Fibroblast of skin of abdomen (primary cell): ENCODE data around the gene SLC18A3. TPM values are rescaled to one million over a fixed set of nuclear protein-coding genes. Genes with fewer than 3 reads are reported as not detected.

ENCODE experiments used
- DNase-seq: peaks from one replicate; pipeline ENCODE4 v3.0.0-alpha.2; 2013
- polyA plus RNA-seq, 2 experiments: library from polyadenylated mRNA; unstranded; fragments of 120-200 nt; gene quantifications; one replicate each; pipeline ENCODE4 v1.2.1, GENCODE V29; 2013; ENCODE audit not compliant: insufficient read length in 2 of 2

SLC18A3 gene
- polyA plus RNA-seq (2013, experiment 1 of 2; ENCODE audit: insufficient read length), result not detected
- not detected for polyA plus RNA-seq (2013, experiment 2 of 2; ENCODE audit: insufficient read length)

DNA sequence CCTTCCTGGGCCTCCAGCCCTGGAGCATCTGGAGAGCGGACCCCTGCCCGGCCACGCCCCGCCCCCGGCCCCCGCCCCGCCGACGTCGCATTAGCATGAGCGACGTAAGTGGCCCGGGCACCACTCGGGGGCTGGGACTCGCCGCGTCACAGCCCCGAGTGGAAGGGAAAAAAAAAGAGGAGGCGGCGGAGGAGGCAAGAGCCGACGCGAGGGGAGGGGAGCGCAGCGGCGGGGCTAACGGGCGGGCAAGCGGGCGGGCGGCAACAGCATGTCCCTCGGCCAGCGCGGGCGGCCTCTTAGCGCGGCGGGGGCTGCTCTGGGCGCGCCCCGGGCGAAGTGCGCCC, at the start of gene SLC18A3:
Gene SLC18A3, plus strand, starts transcription at position 197 of the 344 bp plus-strand sequence. CDS start 431 bp downstream, outside the sequence.
- DNase-seq, result no peak

DNA sequence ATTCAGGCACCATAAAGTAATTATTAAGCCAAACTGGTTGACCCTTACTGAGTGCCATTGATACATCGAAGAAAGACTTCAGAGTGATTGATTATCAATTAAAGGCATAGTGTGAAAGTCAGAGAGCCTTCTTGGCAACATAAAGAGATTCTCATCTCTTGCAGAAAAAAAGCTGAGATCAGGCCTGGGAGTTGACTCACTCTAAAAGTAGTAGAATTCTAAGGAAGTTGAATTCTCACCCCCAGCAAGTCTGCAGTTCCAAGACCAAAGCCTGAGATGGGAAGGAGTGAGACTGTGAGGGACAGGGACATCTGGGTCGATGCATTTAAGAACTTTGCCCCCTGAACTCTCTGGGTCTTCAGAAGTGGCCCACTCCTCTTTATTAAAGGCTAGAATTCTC, 49.6 kb upstream of the SLC18A3 start:
- no peak for DNase-seq

DNA sequence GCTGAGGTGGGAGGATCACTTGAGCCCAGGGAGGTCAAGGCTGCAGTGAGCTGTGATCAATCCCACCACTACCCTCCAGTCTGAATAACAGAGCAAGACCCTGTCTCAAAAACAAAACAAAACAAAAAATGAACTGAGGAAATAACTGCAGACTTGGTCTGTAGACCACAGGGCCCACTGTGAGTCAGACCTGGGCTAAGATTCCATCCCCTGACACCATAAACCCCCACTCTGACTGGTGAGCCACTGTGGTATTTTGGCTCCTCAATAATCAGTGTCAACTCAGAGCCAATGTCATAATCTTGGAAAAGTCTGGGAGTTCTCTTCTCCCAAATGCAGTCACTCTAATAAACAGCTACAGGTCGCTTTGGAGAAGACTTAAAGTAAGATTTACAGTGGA, 47.2 kb upstream of the SLC18A3 start:
- peak; percentile 47 for DNase-seq

DNA sequence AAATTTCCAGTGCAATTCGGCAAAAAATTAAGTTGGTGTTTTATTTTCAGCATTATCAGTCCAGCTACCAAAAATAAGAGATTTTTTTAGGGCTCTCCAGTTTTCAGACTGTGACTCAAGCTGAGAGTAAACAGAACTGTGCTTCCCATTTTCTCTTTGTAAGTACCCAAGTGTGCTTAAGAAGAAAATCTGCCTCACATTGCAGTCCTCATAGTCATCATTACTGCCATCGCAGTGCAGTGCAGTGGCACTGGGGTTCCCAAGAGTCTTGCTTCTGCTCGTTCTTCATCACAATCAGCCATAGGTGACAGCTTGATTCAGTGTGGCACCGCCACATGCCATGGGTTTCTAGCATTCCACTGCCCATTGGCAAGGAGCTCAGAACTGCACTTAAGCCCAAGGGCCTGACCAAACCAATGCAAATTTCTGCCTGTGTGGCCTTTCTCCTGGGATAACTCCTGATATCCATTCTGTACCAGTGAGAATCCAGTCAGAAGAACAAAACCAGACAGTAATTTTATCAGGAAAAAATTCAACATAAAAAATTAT, 45.6 kb upstream of the SLC18A3 start:
- no peak for DNase-seq

DNA sequence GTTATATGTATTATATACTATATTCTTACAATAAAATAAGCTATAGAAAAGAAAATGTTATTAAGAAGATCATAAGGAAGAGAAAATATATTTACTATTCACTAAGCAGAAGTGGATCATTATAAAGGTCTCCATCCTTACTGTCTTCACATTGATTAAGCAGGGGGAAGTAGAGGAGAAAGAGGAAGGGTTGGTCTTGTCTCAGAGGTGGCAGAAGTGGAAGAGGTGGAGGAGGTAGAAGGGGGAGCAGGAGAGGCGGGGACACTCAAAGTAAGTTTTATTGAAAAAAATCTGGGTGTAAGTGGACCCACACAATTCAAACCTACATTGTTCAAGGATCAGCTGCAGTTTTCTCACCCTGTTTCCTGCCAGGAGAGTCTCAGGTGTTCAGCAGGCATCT, 42.3 kb upstream of the SLC18A3 start:
- no peak for DNase-seq

DNA sequence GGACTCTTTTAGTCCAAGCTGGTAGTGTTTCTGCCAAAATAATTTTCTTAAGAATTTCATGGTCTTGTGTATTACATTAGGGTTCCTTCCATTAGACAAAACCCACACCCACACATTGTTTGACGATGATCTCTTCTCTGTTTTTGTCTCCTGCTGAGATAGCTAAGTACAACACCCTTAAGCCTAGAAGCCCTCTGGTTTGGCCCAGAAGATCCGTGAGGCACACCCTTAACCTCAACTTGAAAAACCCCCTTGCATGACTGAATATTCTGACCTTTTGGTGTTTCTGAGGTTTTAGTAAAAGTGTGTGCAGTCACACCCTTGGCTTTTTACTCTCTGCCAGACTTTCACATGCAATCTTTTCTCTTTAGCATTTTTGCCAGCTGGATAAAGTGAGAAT, 41.9 kb upstream of the SLC18A3 start:
- DNase-seq, result peak; percentile 43

DNA sequence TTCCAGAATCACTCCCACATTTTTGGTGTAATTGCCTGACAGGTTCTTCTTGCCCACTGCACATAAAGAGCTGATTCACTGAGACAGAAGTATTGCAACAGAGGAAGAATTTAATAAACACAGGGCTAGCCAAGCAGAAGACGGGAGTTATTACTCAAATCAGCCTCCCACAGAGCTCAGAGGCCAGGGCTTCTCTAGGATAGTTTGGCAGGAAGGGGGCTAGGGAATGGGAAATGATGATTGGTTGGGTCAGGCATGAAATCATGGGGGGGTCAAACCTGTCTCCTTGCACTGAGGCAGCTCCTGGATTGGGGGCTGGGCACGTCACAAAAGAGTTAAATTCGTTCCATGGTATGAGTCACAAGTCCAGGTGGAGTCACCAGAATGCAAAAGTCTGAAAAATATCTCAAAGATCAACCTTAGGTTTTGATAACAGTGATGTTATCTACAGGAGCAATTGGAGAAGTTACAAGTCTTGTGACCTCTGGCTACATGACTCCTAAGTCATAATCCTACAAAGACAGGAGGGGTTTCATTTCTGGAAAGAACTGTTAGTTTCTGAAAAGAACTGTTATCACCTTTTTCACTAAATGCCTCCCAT, 41.0 kb upstream of the SLC18A3 start:
- no peak for DNase-seq

DNA sequence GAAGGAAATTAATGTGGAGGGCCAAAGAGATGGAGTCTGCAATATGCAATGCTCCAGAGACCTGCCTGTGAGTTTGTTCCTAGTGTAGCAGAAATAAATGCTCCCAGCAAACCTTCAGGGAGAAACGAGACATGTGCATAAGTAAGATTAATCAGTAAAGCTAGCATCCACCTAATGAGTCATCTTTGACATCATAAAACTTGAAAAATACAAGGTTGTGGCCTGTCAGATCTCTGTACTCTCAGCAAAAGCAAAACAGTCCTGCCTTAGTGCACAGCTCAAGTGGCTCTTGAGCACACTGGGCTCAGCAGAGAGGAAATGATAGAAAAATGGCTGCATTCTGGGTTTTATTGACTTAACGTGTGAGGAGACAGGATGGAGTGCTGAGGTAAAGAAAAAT, 38.7 kb upstream of the SLC18A3 start:
- DNase-seq, result no peak

DNA sequence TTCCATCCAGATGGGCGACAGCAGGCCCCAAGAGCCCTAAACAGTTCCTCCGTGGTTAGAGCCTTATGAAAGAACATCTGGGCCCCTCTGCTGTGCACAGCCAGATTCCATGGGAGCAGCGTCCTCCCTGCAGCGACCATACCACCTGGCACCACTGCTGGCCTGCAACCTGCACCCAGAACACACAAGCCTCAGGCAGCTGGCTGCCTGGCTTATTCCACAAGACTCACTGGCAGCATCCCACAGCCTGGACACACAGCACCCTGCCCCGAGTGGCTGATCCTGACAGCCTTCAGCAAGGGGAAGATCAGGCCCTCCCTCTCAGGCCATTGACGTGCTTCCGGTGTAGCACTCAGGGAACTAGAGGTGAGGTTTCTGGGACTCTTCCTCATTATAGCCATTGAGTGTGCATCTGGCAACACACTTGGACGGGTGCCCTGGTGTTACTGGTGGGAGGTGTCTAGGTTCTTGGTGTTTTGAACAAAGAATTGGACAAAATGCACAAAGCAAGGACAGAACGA, 37.5 kb upstream of the SLC18A3 start:
- no peak for DNase-seq

DNA sequence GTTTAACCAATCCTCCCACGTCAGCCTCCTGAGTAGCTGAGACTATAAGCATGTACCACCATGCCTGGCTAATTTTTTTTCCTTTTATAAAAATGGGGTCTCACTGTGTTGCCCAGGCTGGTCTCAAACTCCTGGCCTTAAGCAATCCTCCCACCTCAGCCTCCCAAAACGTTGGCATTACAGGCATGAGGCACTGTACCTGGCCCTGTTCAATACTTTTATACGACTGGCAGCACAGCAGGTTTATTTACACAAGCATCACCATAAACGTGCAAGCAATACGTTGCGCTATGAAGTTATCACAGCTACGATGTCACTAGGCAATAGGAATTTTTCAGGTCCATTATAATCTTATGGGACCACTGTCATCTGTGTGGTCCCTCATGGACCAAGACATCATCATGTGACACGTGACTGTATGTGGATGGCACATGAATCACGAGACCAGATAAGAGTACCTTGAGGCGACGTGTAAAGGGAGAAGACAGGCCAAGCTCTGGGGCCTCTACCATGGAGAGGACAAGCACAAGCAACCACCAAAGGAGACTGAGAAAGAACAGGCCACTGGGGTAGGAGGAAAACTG, 34.5 kb upstream of the SLC18A3 start:
- DNase-seq, result no peak

DNA sequence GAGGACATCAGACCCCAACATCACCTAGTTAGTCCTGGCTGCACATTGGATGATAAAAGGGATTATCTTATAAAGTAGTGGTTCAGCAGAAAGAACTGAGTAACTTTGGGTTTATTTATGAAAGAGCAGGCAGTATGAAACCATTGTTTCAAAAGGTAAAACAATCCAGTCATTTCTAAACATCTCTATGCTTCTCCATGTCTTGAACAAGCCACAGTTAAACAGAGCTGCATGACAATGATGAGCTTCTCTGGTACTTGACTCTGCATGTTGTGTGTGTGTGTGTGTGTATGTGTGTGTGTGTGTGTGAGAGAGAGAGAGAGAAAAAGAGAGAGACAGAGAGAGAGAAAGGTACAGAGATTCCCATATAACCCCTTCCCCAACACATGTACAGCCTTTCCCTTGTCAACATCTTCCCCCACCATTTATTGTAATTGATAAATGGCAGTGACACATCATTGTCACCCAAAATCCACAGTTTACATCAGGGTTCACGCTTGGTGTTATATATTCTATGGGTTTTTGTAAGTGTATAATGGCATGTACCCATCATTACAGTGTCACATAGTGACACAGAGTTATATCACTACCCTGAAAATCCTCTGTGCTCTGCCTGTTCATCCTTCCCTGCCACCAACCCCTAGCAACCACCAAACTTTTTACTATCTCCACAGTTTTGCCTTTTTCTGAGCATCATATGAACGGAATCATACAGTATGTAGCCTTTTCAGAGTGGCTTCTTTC, 32.8 kb upstream of the SLC18A3 start:
- no peak for DNase-seq

DNA sequence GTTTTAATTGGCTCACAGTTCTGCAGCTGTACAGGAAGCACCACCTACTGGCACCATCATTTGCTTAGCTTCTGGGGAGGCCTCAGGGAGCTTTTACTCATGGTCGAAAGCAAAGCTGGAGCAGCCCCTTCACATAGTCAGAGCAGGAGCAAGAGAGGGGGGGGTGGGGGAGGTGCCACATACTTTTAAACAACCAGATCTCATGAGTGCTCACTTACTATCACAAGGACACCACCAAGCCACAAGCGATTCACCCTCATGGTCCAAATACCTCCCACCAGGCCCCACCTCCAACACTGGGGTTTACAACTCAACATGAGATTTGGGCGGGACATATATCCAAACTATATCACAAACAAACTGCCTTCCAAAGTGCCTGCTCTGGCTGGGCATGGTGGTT, 31.7 kb upstream of the SLC18A3 start:
- no peak for DNase-seq

DNA sequence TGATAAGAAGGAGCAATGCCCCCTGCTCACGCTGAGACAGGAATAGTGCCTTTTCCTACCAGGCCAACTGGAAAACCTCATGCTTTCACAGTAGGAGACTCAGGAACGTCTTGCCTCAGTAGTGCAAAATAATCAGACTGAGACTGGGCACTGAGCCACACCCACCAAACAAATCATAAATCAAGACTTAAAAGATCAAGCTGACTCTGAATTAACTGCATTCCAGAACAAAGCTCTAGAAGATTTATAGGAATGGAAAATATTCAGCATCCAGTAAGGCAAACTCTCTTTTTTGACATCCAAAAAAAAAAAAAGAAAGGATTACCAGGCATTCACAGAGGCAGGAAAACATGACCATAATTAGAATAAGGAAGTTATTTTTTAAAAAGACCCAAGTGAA, 30.5 kb upstream of the SLC18A3 start:
- DNase-seq, result peak; percentile 60

DNA sequence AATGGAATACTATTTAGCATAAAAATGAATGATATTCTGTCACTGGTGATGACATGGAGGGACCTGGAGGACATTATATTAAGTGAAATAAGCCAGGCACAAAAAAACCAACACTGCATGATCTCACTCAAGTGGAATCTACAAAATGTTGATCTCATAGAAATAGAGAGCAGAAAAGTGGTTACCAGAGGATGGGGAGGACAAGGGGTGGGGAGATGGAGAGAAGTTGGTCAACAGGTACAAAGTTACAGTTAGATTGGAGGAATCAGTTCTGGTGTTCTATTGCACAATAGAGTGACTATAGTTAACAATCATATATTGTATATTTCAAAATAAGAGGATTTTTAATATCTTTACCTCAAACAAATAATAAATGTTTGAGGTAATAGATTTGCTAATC, 24.7 kb upstream of the SLC18A3 start:
- no peak for DNase-seq

DNA sequence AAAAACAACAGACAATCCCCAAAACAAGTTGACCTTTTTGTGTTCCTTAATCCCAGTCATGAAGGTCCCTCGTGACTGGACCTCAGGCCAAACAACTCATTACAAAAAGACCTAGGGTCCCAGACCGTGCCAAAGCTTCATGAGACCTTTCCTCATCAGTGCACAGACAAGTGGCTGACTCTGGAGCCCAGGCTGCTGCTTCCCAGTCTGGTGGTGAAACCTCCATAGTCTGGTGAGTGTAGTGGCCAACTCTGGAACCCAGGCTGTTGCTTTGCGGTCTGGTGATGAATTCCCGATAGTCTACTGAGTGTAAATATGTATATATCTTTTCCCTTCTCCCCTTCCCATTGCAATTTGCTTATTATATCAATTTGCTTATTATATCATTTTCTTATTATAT, 22.1 kb upstream of the SLC18A3 start:
- DNase-seq, result no peak

DNA sequence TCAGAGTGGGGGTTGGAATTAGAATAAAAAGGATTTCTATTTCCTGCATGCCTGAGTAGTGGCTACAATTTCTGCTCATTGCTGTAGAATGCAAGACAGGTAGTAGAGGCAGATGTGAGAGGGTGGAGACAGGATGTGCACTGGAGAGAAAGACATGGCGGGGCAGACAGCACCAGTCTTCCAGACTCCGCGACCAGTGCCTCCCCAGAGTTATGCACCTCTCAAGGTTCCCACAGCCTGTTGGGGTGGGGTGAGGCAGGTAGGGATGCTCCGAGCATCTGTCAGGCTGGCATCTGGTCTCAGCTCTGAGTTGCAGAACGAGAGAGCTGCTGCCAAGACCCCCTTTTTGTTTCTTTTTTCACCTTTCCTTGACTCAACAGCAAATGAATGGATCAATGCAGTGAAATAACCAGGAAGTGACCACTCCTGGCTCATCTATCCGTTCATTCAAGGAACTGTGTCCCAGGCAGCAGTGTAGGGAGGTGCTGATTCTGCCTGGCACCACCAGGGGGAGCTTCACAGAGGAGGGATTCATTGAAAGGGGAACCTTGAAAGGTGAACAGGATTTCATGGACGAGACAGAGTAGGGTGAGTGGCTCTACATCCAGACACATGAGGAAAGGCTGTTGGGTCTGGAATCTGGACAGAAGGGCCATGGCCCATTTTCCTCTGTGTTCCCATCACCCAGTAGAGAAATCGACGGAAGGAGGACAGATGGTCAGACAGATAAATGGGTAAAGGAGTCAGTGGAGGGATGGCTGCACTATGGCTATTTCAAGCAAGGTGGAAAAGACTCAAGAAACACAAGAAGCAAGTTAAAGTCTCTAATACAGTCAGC, 17.2 kb upstream of the SLC18A3 start:
- DNase-seq, result peak; percentile 37

DNA sequence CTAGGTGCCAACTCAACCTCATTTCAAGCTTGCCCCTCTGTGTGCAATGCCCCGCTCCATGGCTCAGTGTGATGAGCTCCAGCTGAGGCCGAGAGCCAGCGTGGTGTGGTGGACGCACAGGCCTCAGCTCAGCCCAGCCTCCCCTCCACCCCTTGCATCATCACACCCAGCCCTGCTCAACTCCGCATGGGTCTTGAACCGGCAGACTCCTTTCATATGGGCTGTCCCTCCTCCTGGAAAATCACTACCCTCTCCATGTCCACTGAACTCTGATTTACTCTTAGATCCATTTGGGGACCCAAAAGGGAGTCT, 16.6 kb upstream of the SLC18A3 start:
- DNase-seq, result no peak

DNA sequence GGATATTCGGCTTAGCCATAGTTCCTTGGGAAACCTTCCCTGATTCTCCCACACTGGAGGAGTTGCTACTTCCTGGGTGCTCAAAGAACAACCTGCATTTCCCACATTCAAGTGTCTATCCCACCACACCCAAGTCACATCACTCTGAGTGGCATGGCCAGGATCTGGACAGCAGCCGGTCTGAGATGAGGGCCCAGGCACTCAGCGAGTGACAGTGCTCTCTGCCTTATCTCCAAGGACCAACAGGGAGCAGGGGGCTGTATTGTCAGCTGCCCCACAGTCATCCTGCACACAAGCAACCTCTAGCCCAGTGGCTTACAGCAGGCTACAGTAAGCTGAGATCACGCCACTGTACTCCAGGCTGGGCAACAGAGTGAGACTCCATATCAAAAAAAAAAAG, 16.1 kb upstream of the SLC18A3 start:
- no peak for DNase-seq

DNA sequence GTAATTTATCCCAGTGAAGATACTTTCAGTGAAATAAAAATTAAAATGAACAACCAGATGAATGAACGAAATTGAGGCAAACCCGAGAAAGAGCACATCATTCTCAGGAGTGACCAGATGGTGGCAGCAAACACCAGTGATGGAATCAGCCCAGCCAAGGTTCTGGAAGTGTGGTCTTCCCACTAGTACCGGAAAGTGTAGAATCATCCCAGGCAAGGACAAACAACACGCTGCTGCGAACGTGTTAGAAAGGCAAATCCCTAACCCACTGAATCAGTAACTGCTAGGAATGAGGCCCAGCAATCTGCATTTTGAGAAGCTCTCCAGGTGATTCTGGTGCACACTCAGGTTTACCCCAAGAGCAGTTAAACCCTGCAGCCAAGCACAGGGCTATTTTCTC, 15.5 kb upstream of the SLC18A3 start:
- peak; percentile 51 for DNase-seq

DNA sequence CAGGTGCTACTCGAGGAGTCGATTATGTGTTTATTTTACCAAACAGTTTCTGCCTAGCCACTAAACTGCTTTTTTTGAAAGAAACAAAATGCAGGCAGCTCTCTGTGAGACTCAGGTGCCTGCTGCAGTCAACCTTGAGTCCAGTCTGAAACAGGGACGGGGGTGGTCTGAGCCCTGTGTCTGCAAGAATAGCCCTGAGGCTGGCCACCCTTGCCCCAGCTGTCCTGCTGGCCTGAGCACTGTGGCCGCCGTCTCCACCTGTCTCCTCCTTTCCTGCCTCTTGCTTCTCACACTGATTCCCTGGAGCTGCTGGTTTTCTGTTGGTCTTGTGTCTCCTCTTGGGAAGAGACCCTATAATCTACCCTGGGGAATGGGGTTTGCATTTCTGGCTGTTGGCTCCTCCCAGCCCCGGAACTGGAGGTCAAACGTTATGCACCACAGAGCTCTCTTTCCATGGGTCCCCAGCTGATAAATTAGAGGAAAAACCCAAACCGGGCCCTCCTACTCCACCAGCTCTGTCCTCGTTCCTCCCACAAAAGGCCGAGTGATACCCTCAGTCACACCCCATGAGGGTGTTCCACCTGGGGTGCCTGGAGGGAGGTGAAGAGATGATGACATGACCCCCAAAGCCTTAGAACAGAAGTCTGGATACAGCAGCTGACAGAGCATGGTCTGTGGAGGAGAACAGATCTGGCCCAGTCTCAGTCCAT, 15.0 kb upstream of the SLC18A3 start:
- DNase-seq, result no peak

DNA sequence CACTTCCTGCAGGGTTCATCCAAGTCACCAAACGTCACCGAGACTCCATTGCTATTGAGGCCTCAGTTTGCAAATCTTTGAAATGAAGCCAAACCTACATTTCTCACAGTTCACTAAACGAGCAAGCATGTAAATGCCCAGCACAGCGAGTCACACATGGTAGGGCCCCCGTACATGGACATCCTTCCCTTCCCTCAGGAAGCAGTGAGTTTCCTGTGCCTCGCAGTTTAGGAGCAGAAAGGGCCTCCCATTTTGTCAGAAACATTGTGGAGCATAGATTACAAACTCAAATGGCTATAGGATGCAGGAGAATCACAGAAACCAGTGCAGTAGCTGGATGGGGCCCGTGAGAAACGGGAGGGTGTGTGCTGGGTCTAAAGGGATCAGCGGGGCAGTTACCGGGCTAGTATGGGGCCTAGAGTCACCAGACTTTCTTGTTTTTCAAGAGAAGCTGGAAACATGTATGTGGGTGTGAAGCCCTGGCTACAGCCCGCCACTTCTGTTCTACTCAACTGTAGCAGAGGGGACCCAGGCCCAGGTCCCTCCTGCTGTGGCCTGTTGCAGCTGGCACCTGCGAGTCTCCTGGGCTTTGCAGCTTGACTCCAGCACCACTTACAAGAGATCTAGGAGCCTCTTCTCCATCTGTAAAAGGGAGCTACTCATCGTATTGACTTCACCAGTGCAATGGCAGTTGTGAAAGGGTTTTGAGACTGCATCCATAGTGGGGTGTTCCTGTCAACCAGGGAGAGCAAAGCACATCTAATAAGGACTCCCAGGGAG, 14.2 kb upstream of the SLC18A3 start:
- DNase-seq, result peak; percentile 9

DNA sequence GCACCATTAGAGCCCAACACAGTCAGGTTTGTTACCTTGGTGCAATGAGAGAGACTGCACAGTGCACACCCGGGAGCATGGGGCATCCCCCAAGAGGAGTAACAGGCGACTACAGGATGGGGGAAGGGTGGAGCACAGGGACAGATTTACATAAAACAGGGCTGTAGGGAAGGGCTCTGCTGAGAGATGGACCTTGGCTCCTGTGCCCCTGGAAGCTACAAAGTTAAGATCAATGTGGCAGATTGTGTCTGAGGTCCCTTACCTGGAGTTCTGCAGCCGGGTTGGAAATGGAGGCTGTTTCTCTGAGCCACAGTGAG, 13.7 kb upstream of the SLC18A3 start:
- no peak for DNase-seq
